NCI-H345 (cell line): Measurements from ENCODE around the gene TCL1A.

Experiments used
- DNase-seq: peaks from one replicate; lab custom pipeline; 2025; lab: John Stamatoyannopoulos, UW

TCL1A gene

DNA sequence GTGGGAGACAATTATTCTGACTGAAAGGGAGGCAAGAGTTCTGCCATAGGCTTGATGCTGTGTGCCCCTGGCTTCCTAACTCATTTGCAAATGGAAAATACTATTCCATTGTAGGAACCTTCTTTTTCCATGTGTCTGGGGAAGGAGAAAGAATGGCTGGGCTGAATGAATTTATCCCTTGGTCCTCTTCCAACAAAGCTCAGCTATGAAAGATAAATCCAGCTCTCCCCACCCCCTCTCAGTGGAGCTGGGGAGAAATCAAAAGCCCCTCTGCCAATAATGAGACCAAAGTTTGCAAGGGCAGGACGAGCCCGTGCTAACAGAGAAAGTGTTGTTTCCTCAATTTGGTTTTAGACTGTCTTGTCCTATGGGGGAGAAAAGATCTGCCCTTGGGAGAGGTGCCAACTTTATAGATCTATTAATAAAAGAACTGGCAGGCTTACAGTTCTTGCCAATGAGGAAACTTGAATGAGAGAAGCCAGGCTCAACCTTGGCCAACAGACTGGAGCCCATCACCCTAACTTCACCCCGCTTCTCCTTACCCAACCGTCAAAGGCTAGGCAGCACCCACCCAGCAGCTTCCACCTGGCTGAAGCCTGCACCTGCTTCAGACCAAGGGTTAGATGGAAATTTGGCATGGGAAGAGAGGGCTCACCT, 36.6 kb downstream of the TCL1A start:
- DNase-seq: no peak

DNA sequence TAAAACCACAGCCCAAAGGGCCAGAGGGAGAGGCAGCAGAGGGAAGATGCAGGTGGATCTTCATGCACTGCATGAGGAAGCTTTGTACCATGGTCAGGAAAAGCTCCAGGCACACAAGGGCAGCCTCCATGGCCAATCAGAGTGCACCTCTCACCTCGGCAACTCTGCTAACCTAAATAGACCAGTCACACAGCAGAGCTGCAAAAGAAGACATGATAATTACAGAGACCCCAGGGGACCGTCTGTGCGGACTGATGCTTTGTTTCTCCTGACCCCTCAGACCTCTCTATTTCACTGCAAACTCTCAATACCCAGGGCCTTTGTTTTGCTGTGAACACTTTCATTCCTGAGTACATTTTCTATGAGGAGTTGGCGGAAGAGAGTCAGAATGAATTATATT, 38.4 kb downstream of the TCL1A start:
- DNase-seq: no peak

DNA sequence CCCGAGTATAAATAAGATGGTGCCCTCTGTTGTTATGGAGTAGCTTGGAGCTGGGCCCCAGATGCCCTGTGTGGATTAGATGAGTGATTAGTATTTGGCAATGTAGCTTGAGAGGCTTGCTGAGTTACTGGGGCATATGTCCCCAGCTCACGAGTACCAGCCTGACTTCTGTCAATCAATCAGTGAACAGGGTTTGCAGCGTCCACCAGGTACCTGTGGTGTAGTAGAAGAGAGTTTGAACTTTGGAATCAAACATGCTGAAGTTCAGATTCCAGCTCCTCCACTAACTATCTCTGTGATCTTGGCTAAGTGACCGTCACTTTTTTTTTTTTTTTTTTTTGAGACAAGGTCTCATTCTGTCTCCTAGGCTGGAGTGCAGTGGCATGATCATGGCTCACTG, 39.3 kb downstream of the TCL1A start:
- DNase-seq: no peak

DNA sequence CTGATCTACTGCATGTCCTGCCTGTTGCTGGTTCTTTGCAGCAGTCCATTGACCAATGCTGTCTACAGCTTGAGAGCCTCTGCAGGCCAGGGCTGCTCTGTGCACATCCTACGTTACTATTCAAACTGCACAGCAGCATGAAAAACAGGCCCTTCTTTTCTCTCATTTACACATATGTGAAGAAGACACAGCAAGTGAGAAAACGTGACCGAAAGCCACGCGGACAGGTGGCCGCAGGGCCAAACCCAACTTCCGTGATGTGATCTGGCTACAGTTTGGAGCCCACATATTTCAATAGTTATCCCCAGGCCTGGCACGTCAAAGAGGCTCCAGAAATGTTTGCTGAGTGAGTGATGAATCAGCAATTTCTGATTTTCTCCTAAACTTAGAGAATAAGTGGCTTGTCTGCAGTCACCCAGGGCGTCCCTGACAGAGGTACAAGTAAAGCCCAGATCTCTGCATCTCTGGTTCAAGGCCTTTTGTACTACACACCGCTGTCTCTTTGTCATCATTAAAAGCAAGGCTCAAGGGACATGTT, 45.6 kb downstream of the TCL1A start:
- DNase-seq: no peak

DNA sequence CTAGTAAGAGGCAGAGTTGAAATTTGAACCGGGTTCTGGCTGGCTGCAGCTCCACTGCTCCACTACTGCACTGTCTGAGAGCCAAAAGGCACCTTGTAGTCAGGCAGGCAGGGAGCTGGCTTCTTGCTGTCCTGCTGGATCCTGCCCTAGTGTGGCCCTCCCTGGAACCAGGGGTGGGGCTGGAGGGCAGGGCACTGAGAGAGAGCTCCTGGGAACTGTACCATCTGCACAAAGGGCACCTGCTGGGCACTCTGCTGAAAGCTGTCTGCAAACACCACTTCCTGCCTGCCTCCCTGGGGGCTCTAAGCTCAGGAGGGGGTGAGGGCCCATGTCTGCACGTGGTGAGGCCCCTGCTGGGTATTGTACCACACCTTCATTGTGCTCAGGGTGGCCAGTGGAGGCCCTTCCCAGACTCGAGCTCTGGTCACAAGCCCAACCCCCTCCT, 46.7 kb downstream of the TCL1A start:
- DNase-seq: peak; percentile 93

DNA sequence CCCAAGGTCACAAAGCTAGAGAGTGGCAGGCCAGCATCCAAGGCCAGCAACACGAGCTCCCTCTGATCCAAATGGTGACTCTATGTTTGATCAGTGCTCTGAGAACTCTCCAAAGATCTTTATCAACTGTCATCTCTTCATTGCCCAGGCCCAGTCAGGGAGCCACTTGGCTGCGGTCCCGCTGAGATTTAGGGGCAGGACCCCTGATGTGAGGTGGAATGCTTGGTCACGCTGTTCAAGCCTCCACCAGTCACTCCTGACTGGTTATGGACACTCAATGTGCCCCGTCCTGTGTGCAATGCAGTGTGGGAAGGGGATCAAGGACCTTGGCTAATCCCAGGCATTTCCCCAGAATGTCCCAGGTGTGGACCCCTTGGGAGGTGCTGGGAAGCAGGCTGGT, 47.5 kb downstream of the TCL1A start:
- peak; percentile 42 for DNase-seq

DNA sequence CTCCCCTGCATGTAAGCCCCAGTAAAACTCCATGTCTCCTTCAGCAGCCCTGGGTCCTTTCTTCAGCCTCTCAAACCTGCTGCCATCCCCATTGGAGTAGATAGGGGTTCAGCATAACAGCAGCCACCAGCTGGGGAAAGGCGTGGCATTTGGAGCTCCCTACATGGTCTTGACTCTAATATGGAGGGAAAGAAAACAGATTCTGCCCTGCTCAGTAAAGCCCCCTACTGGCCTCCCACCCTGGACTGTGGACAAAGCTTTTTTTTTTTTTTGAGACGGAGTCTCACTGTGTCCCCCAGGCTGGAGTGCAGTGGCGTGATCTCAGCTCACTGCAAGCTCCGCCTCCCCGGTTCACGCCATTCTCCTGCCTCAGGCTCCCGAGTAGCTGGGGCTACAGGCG, 48.4 kb downstream of the TCL1A start:
- DNase-seq: peak; percentile 15

DNA sequence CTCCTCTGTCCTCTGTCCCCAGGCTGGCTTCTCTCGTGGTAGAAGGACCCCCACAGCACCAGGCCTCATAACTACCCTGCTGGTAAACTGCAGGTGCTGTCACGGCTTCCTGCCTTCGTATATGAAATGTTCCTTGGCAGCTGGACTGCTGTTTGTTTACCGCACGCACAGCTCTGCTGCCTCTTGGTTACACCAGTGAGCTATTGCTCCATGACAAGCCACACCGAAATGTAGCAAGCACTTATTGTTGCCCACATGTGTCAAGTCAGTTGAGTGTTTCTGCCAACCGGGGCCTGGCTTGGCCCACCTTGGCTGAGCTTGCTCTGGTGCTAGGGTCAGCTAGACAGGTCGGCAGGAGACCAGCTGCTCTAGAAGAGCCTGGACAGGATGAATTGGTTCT, 49.4 kb downstream of the TCL1A start:
- peak; percentile 95 for DNase-seq

DNA sequence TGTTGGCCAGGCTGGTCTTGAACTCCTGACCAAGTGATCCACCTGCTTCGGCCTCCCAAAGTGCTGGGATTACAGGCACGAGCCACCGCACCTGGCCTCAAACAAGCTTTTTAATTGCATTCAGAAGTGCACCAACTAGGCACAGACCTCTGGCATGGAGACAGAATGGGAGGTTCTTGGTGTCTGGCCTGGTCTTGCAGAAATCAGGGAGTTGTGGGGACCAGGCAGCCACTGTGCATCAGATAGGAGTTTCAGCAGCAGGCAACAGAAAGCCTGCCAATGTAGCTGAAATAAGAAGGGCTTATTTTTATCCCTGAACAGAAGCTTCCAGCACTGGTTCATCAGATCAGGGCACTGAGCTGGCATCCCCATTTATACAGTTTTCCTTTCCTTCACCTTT, 49.9 kb downstream of the TCL1A start:
- peak; percentile 85 for DNase-seq

DNA sequence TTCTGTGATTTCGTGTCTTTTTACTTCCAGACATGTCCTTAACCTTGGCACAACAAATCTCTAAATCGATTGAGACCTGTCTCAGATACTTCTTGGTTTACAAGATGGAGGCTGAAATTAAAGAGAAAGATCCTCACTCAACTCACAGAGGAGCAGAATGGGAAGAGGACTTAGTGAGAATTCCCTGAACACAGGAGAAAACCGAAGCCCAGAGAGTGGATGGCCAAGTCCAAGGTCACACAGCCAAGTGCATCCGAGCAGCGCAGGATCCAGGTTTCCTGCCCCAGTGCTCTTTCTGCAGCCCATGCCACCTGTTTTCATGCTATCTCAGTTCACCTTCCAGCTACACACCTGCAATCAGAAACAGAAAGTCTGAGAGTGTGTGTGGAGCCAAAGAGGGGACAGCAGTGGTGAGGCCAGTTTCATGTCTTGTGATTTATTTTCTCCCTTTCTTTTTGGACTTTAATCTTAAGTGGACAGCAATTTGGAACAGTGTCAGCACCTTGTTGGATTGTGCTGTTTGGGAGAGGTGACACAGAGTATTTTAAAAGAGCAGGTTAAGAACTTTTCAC, 50.6 kb downstream of the TCL1A start:
- DNase-seq: no peak

DNA sequence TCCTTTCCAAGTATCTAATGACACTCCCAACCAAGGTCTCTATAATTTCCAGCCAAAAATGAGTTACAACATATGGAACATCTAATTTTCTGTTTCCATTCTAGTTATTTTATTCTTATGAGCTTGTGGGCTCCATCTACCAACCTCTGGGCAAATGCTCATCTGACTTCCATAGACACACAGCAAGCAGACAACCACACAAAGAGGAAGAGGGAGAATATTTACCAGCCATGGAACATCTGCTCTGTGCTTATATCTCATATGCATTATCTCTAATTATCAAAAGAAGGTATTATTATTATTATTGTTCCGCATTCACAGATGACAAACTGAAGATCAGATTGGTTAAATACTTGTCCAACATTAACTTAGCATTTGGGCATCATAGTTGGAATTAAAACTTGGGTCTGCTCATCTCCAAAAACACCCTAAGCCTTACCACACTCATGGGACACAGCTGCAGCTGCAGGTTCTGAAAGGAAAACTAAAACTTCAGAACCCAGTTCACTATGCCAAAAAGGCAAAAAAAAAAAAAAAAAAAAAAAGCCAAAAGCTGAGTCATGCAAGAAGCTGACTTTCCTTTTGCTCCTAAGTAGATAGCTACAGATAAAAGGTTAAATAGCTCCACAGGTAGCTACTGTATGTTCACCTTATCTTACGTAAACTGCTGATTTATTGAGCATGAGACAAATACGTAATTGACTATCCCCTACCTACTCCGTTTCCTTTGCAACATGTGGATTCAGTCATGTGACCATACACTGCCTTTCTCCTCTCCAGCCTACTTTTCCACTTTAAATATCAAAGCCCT, 51.3 kb downstream of the TCL1A start:
- DNase-seq: peak; percentile 20

DNA sequence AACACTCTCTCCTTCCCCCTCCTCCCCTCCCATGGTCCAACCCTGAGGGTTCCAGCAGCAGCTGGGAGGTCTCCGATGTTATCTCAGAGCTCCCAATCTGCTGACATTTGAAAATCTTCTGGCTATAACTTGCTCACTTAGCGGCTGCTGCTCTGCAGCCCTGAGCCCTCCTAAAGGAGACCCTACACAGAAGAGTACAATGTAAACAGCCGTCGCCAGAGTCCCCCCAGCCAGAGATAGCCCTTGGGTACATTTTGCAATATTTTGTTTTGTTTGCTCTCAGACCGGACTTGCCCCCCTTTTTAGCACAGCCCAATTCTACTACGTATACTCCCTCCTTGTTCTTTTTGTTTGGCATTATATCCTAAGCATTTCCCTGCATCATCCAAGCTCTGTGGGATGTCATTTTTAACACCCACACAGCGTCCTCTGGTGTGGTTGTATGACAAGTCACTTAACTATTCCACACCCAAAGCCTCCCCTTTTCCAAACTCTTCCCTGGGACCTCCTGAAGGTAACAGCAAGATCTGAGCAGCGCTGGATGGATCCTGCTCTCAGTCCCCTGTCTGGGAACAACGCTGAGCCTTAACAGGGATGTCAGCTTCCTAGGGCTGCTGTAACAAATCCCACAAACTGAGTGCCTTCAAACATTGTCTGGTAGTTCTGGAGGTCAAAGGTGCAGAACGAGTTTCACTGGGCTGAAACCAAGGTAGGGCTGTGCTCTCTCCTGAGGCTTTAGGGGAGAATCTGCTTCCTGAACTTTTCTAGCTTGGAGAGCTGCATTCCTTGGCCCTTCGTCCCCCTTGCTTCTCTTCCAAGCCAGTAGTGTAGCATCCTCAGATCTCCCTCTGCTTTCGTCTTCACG, 53.0 kb downstream of the TCL1A start:
- no peak for DNase-seq

DNA sequence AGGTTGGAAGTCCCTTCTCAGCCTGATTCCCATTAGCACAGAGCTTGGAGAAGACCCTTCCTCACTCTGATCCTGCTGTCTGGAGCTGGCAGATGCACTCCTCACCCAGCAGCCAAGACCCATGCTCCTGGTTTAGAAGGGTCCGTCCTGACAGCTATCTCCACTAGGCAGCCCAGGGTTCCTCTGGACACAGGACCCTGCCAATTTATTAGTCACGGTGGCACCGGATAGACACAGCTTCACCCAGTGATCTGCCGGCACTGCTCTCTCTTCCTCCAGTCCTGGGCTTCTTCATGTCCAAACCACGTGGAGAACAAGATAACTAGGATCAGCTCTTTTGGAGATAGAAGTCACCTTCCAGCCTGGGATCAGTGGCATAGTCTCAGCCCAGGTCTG, 53.9 kb downstream of the TCL1A start:
- no peak for DNase-seq
